ENCODE measurements around the gene PRDM15. TPM values are rescaled to one million over a fixed set of nuclear protein-coding genes. Genes with fewer than 3 reads are reported as not detected.

The PRDM15 gene
- total and polyA plus RNA-seq, 2 experiments from 2014 or later = 3.0 to 10.6 TPM

- Mint-ChIP-seq H3K27ac (no peak overlapping the region), H3K36me3 (ENCODE audit: low read depth) (peaks cover 17% of the 10 kb centered on the region), H3K9me3 (no peaks in the 10 kb centered on the region), H3K4me1 (peaks cover 52% of the 10 kb centered on the region), H3K4me3 (no peak overlapping the region), H3K27me3 (ENCODE audit: insufficient read depth, low read depth, poor library complexity) (peaks cover 19% of the 10 kb centered on the region)
- no peak overlapping the region for H3K27ac ChIP-seq (ENCODE audit: low read depth)
- H3K9me2 ChIP-seq (ENCODE audit: insufficient read depth) = no peaks in the 10 kb centered on the region
- H3K79me2 ChIP-seq (replicated peaks; ENCODE audit: insufficient read depth) = peaks cover 9% of the 10 kb centered on the region; the same call in 1 of the 2 replicates
- H3K27me3 ChIP-seq (ENCODE audit: insufficient read depth) = no peaks in the 10 kb centered on the region
- ATAC-seq (no peak), DNase-seq (ENCODE audit: low spot score) (no peak)
- no peak for TF ChIP-seq ETS1 (IDR thresholded peaks at IDR 0.05)
- TF ChIP-seq JUNB (IDR thresholded peaks at IDR 0.05; ENCODE audit: unreplicated experiment) = no peak
- no peak for TF ChIP-seq STAT1 (IDR thresholded peaks at IDR 0.05; ENCODE audit: unreplicated experiment)
- no peak for TF ChIP-seq ZNF462 (CRISPR knock-in tag; IDR thresholded peaks at IDR 0.05)
- H3K4me2 ChIP-seq = no peak overlapping the region
- H3K4me3 ChIP-seq = no peak overlapping the region
- no peak overlapping the region for H2AFZ ChIP-seq
- H3K36me3 ChIP-seq (ENCODE audit: insufficient read depth) = no peaks in the 10 kb centered on the region
- peaks cover 11% of the 10 kb centered on the region for H4K20me1 ChIP-seq (replicated peaks; ENCODE audit: insufficient read depth)
- H3K4me1 ChIP-seq (ENCODE audit: insufficient read depth) = peaks cover 28% of the 10 kb centered on the region
- 0 out of 2 replicates have a peak, but pooled peaks cover 3% of the 10 kb centered on the region for H3F3A ChIP-seq (replicated peaks; ENCODE audit: low read depth)
Measured at GRCh38 chr21:41750532-41751151, 128.5 kb downstream of the PRDM15 start.

- peaks cover 27% of the 10 kb centered on the region for H3K4me1 ChIP-seq (ENCODE audit: insufficient read depth)
- no peak overlapping the region for H3K27ac ChIP-seq (ENCODE audit: low read depth)
- H3K4me3 ChIP-seq = no peak overlapping the region
- H3F3A ChIP-seq (replicated peaks; ENCODE audit: low read depth) = 0 out of 2 replicates have a peak, but pooled peaks cover 3% of the 10 kb centered on the region
- H3K4me2 ChIP-seq = no peak overlapping the region
- no peaks in the 10 kb centered on the region for H3K27me3 ChIP-seq (ENCODE audit: insufficient read depth)
- no peak overlapping the region for H3K27ac Mint-ChIP-seq
- H3K36me3 Mint-ChIP-seq (ENCODE audit: low read depth) = peaks cover 17% of the 10 kb centered on the region
- H3K36me3 ChIP-seq (ENCODE audit: insufficient read depth) = no peaks in the 10 kb centered on the region
- peaks cover 11% of the 10 kb centered on the region for H4K20me1 ChIP-seq (replicated peaks; ENCODE audit: insufficient read depth)
- no peak overlapping the region for H2AFZ ChIP-seq
- no peak for DNase-seq (ENCODE audit: low spot score)
- no peak for ATAC-seq
- H3K9me2 ChIP-seq (ENCODE audit: insufficient read depth) = no peaks in the 10 kb centered on the region
- no peak overlapping the region for H3K4me3 Mint-ChIP-seq
- no peaks in the 10 kb centered on the region for H3K9me3 Mint-ChIP-seq
- H3K27me3 Mint-ChIP-seq (ENCODE audit: insufficient read depth, low read depth, poor library complexity) = peaks cover 17% of the 10 kb centered on the region
- peaks cover 9% of the 10 kb centered on the region; the same call in 1 of the 2 replicates for H3K79me2 ChIP-seq (replicated peaks; ENCODE audit: insufficient read depth)
- peaks cover 53% of the 10 kb centered on the region for H3K4me1 Mint-ChIP-seq
- TF ChIP-seq ZNF331 (CRISPR knock-in tag; IDR thresholded peaks at IDR 0.05; ENCODE audit: low read depth) (no peak), REST (IDR thresholded peaks at IDR 0.05; ENCODE audit: unreplicated experiment) (no peak), NANOG (IDR thresholded peaks at IDR 0.05; ENCODE audit: borderline replicate concordance) (no peak)
Measured at GRCh38 chr21:41750051-41750450, 129.1 kb downstream of the PRDM15 start.

Data from GM23338 (cell line).